Measurements from ENCODE around the gene PRKG1. TPM values are rescaled to one million over a fixed set of nuclear protein-coding genes. Genes with fewer than 3 reads are reported as not detected.

PRKG1 gene
- total RNA-seq, 4 donors from 2014 or later, result 0.63 to 4.3 (median 2.1) TPM

- TF ChIP-seq CTCF (IDR thresholded peaks at IDR 0.05), result no peak
- TF ChIP-seq POLR2A (IDR thresholded peaks at IDR 0.05), result no peak
- no peak overlapping the region for H3K4me3 ChIP-seq (ENCODE audit: low read depth, poor library complexity, severe bottlenecking)
- intact Hi-C loops (cut with DNase I; ENCODE audit: low total_unique reads), result no loop called here
- no peak for DNase-seq (ENCODE audit: low spot score in 2 of 2)
- 56 to 77% methylated on average over 2 of the region's 2 CpGs for WGBS, 2 donors
Measured at GRCh38 chr10:51821045-51821444, 746.8 kb downstream of the PRKG1 start.

- no peak for DNase-seq (ENCODE audit: low spot score in 2 of 2)
- TF ChIP-seq POLR2A (IDR thresholded peaks at IDR 0.05) (no peak), CTCF (IDR thresholded peaks at IDR 0.05) (no peak)
- no peak overlapping the region for H3K4me3 ChIP-seq (ENCODE audit: low read depth, poor library complexity, severe bottlenecking)
- intact Hi-C loops (cut with DNase I; ENCODE audit: low total_unique reads), result no loop called here
Measured at GRCh38 chr10:51821745-51822144, 747.5 kb downstream of the PRKG1 start.

GRCh38 chr10:51832652-51833383, 758.5 kb downstream of the PRKG1 start:
- DNase-seq (ENCODE audit: low spot score in 2 of 2), result no peak
- H3K4me3 ChIP-seq (ENCODE audit: low read depth, poor library complexity, severe bottlenecking), result no peak overlapping the region
- intact Hi-C loops (cut with DNase I; ENCODE audit: low total_unique reads), result no loop called here
- 61 to 66% methylated on average over 7 of the region's 7 CpGs for WGBS, 2 donors
- TF ChIP-seq CTCF (IDR thresholded peaks at IDR 0.05) (no peak), POLR2A (IDR thresholded peaks at IDR 0.05) (no peak)

GRCh38 chr10:51834548-51834947, 760.3 kb downstream of the PRKG1 start:
- 93 to 100% methylated on average over 1 of the region's 1 CpG for WGBS, 2 donors
- DNase-seq (ENCODE audit: low spot score in 2 of 2), result no peak
- TF ChIP-seq CTCF (IDR thresholded peaks at IDR 0.05), result no peak
- no peak for TF ChIP-seq POLR2A (IDR thresholded peaks at IDR 0.05)
- H3K4me3 ChIP-seq (ENCODE audit: low read depth, poor library complexity, severe bottlenecking), result no peak overlapping the region
- intact Hi-C loops (cut with DNase I; ENCODE audit: low total_unique reads), result no loop called here

GRCh38 chr10:51838471-51838870, 764.2 kb downstream of the PRKG1 start:
- 43% methylated on average over 3 of the region's 3 CpGs for WGBS, 2 donors

More at GRCh38 chr10:51838471-51838870, 764.2 kb downstream of the PRKG1 start:
- H3K4me3 ChIP-seq (ENCODE audit: low read depth, poor library complexity, severe bottlenecking), result no peak overlapping the region
- no peak for DNase-seq (ENCODE audit: low spot score in 2 of 2)
- intact Hi-C loops (cut with DNase I; ENCODE audit: low total_unique reads), result no loop called here
- TF ChIP-seq POLR2A (IDR thresholded peaks at IDR 0.05), result no peak
- TF ChIP-seq CTCF (IDR thresholded peaks at IDR 0.05), result no peak
